ENCODE measurements around the gene LY6G6C.
A peak's percentile ranks its signal among the peaks of the same experiment; 100 is the strongest.

The LY6G6C gene

DNA sequence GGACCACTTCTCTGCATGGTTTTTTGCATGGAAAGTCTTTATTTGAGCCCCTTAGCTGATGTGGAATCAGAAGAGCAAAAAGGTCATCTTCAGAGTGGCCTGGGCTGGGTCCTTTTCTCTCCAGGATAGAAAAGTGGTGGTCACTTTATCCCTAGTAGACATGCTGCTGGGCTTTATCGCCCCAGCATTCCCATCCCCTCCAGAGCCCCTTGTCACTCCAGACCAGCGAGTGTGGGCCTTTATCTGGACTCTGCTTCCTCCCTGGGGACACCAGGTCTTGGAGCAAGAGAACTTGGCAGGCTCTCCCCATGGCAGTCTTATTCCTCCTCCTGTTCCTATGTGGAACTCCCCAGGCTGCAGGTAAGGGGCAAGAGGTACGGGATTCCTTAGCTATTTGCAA, 14.9 kb downstream of the LY6G6C start, which contains the start of gene LY6G6F:
TSS of gene LY6G6F (plus strand) at position 268 of the 400 bp plus-strand sequence. CDS start at position 309, 41 bp downstream.
- Histone ChIP-seq H3K4me1 (ENCODE audit: control insufficient read depth, insufficient read depth, low read length, poor library complexity, severe bottlenecking) (peaks cover 12% of the 10 kb centered on the region), H3K4me3 (ENCODE audit: insufficient read depth, low read depth, low read length, poor library complexity, severe bottlenecking) (no peak within 1 kb of the TSS), H3K9me3 (ENCODE audit: control insufficient read depth, low read length) (no peaks in the 10 kb centered on the region), H3K36me3 (ENCODE audit: control insufficient read depth, insufficient read depth, low read length) (no peaks in the 10 kb centered on the region), H3K27me3 (replicated peaks; ENCODE audit: control insufficient read depth, insufficient read depth, low read length, poor library complexity, severe bottlenecking) (no peaks in the 10 kb centered on the region), H3K27ac (ENCODE audit: insufficient read depth, low read length, poor library complexity, severe bottlenecking) (no peak within 1 kb of the TSS)
- DNase-seq, result no peak

DNA sequence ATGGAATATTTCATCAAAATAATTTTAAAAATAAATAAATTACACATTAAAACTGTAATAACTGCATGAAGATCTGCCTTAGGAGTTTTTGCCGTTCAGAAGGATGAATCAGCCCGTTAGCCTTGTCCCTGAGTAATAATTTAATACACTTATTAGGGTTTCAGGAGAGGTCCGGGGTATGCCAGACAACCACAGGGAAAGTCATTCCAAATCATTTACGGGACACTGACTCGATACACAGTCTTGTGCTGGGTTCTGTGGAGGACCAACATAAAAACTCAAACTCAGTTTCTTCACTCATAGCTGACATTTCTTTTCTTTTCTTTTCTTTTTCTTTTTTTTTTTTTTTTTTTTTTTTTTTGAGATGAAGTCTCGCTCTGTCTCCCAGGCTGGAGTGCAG, 15.6 kb downstream of the LY6G6C start:
- peaks cover 15% of the 10 kb centered on the region for H3K4me1 ChIP-seq (ENCODE audit: control insufficient read depth, insufficient read depth, low read length, poor library complexity, severe bottlenecking)
- no peak overlapping the region for H3K27ac ChIP-seq (ENCODE audit: insufficient read depth, low read length, poor library complexity, severe bottlenecking)
- H3K4me3 ChIP-seq (ENCODE audit: insufficient read depth, low read depth, low read length, poor library complexity, severe bottlenecking), result no peak overlapping the region
- H3K9me3 ChIP-seq (ENCODE audit: control insufficient read depth, low read length), result no peaks in the 10 kb centered on the region
- DNase-seq, result no peak
- no peaks in the 10 kb centered on the region for H3K36me3 ChIP-seq (ENCODE audit: control insufficient read depth, insufficient read depth, low read length)
- no peaks in the 10 kb centered on the region for H3K27me3 ChIP-seq (replicated peaks; ENCODE audit: control insufficient read depth, insufficient read depth, low read length, poor library complexity, severe bottlenecking)

DNA sequence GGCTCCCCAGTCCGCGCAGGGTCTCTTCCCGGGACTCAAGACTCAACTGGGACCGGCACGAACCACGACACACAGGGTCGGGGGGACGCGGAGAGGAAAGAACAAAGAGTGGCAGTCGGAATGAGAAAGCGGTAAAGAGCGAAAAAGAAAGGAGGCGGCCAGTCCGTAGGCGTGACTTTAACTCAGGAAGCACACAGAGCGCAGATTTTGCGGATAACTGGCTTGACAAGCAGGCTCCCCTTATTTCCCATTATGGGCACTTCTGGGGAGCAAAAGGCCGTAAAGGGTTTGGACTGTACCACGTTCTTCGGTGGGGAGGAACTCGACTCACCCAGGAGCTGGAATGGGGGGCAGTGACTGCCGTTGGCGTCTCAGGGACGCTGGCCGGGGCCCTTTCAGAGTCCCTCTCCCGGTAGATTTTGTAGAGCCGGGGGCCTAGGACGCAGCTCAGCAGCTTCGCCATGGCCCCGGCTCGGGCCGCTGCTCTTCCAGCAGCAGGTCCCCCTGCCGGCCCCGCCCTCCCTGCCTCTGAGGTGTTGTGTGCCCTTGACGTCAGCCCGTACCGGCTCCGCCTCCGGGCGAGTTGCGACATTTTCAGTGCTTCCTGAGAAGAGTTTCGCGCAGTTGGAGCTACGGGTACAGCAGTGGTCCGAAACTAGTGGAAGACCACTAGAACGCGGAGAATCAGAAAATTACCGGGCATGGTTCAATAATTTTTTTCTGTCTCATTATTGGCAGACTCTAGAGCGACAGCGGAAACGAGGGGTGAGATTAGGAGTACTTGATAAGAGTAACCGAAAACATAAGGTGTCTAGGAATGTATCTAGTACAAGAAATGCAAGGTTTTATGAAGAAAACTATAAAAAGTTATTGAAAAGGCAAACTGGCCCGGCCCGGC, 18.5 kb downstream of the LY6G6C start, which contains the start of gene ABHD16A:
TSS of gene ABHD16A (minus strand) at position 506 of the 898 bp plus-strand sequence. CDS start at position 463, 43 bp downstream.
- peaks cover 18% of the 10 kb centered on the region for H3K4me1 ChIP-seq (ENCODE audit: control insufficient read depth, insufficient read depth, low read length, poor library complexity, severe bottlenecking)
- H3K9me3 ChIP-seq (ENCODE audit: control insufficient read depth, low read length), result no peaks in the 10 kb centered on the region
- peaks cover 9% of the 10 kb centered on the region for H3K36me3 ChIP-seq (ENCODE audit: control insufficient read depth, insufficient read depth, low read length)
- no peaks in the 10 kb centered on the region for H3K27me3 ChIP-seq (replicated peaks; ENCODE audit: control insufficient read depth, insufficient read depth, low read length, poor library complexity, severe bottlenecking)
- H3K27ac ChIP-seq (ENCODE audit: insufficient read depth, low read length, poor library complexity, severe bottlenecking), result peak within 1 kb of the TSS; percentile 99
- DNase-seq, result peak; percentile 89 to 94 (median 94)
- H3K4me3 ChIP-seq (ENCODE audit: insufficient read depth, low read depth, low read length, poor library complexity, severe bottlenecking), result peak within 1 kb of the TSS; percentile 91

GRCh38 chr6:31702405-31702818, 19.1 kb downstream of the LY6G6C start:
- no peak for DNase-seq
- Histone ChIP-seq H3K9me3 (ENCODE audit: control insufficient read depth, low read length) (no peaks in the 10 kb centered on the region), H3K4me3 (ENCODE audit: insufficient read depth, low read depth, low read length, poor library complexity, severe bottlenecking) (peak overlapping the region; percentile 91), H3K4me1 (ENCODE audit: control insufficient read depth, insufficient read depth, low read length, poor library complexity, severe bottlenecking) (peaks cover 18% of the 10 kb centered on the region), H3K27ac (ENCODE audit: insufficient read depth, low read length, poor library complexity, severe bottlenecking) (peak overlapping the region; percentile 99), H3K36me3 (ENCODE audit: control insufficient read depth, insufficient read depth, low read length) (peaks cover 9% of the 10 kb centered on the region), H3K27me3 (replicated peaks; ENCODE audit: control insufficient read depth, insufficient read depth, low read length, poor library complexity, severe bottlenecking) (no peaks in the 10 kb centered on the region)

DNA sequence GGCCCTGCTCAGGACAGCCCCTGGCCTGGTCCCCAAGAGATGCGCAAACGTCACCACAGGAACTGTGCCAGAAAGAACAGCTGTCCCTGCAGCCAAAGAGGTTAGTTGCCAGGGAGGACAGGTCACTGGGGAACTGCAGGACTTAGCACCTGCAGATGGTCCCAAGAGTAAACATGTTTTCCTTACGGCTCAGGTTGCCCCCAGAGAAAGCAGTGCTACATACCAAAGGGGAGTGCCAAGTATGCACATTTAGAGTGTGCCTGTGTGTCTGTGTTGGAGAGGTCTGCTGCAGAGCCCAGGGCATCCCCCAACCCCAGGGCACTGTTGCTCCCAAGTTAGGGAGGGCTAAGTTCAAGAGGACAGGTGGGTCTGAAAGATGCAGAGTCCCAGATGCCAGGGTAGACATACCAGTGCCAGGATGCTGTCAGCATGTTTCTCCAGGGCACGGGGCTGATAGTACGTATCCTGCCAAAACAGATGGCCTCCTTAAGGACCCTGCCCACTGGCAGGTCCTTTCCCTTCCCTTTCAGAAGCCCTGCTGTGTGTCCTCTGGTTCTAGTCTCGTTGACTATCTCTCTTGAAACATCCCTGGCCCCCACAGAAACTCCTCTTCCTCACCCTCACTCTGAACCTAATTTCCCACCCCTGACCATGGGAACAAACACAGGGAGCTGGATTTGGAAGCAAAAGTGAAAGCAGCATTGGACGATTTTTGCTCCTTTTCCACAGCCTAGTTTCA, 19.7 kb downstream of the LY6G6C start:
- H3K36me3 ChIP-seq (ENCODE audit: control insufficient read depth, insufficient read depth, low read length), result peaks cover 11% of the 10 kb centered on the region
- no peak overlapping the region for H3K27ac ChIP-seq (ENCODE audit: insufficient read depth, low read length, poor library complexity, severe bottlenecking)
- H3K27me3 ChIP-seq (replicated peaks; ENCODE audit: control insufficient read depth, insufficient read depth, low read length, poor library complexity, severe bottlenecking), result no peaks in the 10 kb centered on the region
- no peak for DNase-seq
- H3K4me1 ChIP-seq (ENCODE audit: control insufficient read depth, insufficient read depth, low read length, poor library complexity, severe bottlenecking), result peaks cover 18% of the 10 kb centered on the region
- no peaks in the 10 kb centered on the region for H3K9me3 ChIP-seq (ENCODE audit: control insufficient read depth, low read length)
- H3K4me3 ChIP-seq (ENCODE audit: insufficient read depth, low read depth, low read length, poor library complexity, severe bottlenecking), result peak overlapping the region; percentile 91

DNA sequence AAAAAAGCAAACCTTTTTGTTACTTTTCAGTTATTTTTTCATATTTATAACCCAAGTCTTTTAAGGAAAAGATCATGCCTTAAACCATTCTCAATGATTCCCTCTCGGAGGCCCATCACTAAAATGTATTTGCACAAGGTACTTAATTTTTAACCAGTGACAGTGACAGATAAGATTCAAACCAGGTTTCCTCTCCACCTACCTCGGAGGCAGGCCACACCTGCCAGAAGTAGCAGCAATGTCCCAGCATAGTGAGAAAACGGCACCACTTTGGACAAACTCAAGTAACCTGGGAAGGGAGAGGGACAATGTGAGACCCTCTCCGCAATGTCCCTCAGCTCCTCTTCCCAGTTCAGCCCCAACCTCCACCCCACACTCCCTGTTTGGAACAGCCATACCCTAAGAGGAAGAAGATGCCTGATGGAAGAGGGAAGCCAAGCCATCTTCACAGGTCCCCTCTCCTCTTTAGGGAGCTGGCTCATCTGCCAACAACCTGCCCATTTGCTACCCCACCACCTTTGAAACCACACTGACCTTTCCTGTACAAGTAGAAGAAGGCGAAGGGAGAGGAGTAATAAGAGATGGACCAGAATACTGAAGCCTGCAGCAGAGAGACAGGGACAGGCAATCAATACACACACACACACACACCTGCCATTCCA, 20.7 kb downstream of the LY6G6C start:
- Histone ChIP-seq H3K27ac (ENCODE audit: insufficient read depth, low read length, poor library complexity, severe bottlenecking) (no peak overlapping the region), H3K36me3 (ENCODE audit: control insufficient read depth, insufficient read depth, low read length) (peaks cover 20% of the 10 kb centered on the region), H3K4me3 (ENCODE audit: insufficient read depth, low read depth, low read length, poor library complexity, severe bottlenecking) (no peak overlapping the region), H3K4me1 (ENCODE audit: control insufficient read depth, insufficient read depth, low read length, poor library complexity, severe bottlenecking) (peaks cover 18% of the 10 kb centered on the region), H3K9me3 (ENCODE audit: control insufficient read depth, low read length) (no peaks in the 10 kb centered on the region), H3K27me3 (replicated peaks; ENCODE audit: control insufficient read depth, insufficient read depth, low read length, poor library complexity, severe bottlenecking) (no peaks in the 10 kb centered on the region)
- no peak for DNase-seq

DNA sequence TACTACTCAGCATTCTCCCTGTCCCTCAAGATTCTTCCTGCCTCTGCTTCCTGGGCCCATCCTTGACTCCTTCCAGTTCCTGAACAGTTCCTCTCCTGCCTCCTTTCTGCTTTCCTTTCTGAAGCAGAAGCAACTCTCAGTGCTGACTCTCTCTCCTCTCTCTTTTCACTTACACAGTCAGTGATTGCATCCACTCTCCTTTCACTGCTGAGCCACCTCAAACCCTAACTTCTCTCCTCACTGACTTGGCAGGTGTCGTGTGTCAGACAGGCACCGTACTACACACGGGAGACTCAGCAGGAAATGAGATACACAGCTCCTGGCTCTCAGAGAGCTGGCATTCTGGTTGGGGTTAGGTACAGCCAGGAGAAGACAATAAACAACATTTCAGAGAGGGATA, 24.0 kb downstream of the LY6G6C start:
- DNase-seq, result no peak
- no peaks in the 10 kb centered on the region for H3K9me3 ChIP-seq (ENCODE audit: control insufficient read depth, low read length)
- peaks cover 43% of the 10 kb centered on the region for H3K36me3 ChIP-seq (ENCODE audit: control insufficient read depth, insufficient read depth, low read length)
- no peaks in the 10 kb centered on the region for H3K27me3 ChIP-seq (replicated peaks; ENCODE audit: control insufficient read depth, insufficient read depth, low read length, poor library complexity, severe bottlenecking)
- H3K4me1 ChIP-seq (ENCODE audit: control insufficient read depth, insufficient read depth, low read length, poor library complexity, severe bottlenecking), result peaks cover 17% of the 10 kb centered on the region
- H3K4me3 ChIP-seq (ENCODE audit: insufficient read depth, low read depth, low read length, poor library complexity, severe bottlenecking), result no peak overlapping the region
- H3K27ac ChIP-seq (ENCODE audit: insufficient read depth, low read length, poor library complexity, severe bottlenecking), result no peak overlapping the region

- Histone ChIP-seq H3K9me3 (ENCODE audit: control insufficient read depth, low read length) (no peaks in the 10 kb centered on the region), H3K27ac (ENCODE audit: insufficient read depth, low read length, poor library complexity, severe bottlenecking) (no peak overlapping the region), H3K4me3 (ENCODE audit: insufficient read depth, low read depth, low read length, poor library complexity, severe bottlenecking) (no peak overlapping the region), H3K36me3 (ENCODE audit: control insufficient read depth, insufficient read depth, low read length) (peaks cover 68% of the 10 kb centered on the region), H3K27me3 (replicated peaks; ENCODE audit: control insufficient read depth, insufficient read depth, low read length, poor library complexity, severe bottlenecking) (no peaks in the 10 kb centered on the region), H3K4me1 (ENCODE audit: control insufficient read depth, insufficient read depth, low read length, poor library complexity, severe bottlenecking) (no peaks in the 10 kb centered on the region)
- DNase-seq, result no peak
These were observed 28.0 kb downstream of the LY6G6C start for GRCh38 chr6:31693535-31693934.

- no peak for DNase-seq
- no peaks in the 10 kb centered on the region for H3K27me3 ChIP-seq (replicated peaks; ENCODE audit: control insufficient read depth, insufficient read depth, low read length, poor library complexity, severe bottlenecking)
- no peaks in the 10 kb centered on the region for H3K4me1 ChIP-seq (ENCODE audit: control insufficient read depth, insufficient read depth, low read length, poor library complexity, severe bottlenecking)
- no peaks in the 10 kb centered on the region for H3K9me3 ChIP-seq (ENCODE audit: control insufficient read depth, low read length)
- H3K4me3 ChIP-seq (ENCODE audit: insufficient read depth, low read depth, low read length, poor library complexity, severe bottlenecking), result no peak overlapping the region
- H3K36me3 ChIP-seq (ENCODE audit: control insufficient read depth, insufficient read depth, low read length), result peaks cover 74% of the 10 kb centered on the region
- no peak overlapping the region for H3K27ac ChIP-seq (ENCODE audit: insufficient read depth, low read length, poor library complexity, severe bottlenecking)
These were observed 28.7 kb downstream of the LY6G6C start for GRCh38 chr6:31692886-31693285.
